NCI-H82 treated with DMSO at 0.1 percent for 48 hours (cell line): ENCODE measurements around the gene IFT172.
"Not testable (repeated sequence)": the region's sequence is repeated elsewhere in the genome, so short reads cannot be mapped to it uniquely, and the experiment has no call there.

Source experiments
- DNase-seq: peaks from one replicate; lab custom pipeline; 2025; ENCODE audit not compliant: unreplicated experiment; lab: John Stamatoyannopoulos, UW

The IFT172 gene

DNA sequence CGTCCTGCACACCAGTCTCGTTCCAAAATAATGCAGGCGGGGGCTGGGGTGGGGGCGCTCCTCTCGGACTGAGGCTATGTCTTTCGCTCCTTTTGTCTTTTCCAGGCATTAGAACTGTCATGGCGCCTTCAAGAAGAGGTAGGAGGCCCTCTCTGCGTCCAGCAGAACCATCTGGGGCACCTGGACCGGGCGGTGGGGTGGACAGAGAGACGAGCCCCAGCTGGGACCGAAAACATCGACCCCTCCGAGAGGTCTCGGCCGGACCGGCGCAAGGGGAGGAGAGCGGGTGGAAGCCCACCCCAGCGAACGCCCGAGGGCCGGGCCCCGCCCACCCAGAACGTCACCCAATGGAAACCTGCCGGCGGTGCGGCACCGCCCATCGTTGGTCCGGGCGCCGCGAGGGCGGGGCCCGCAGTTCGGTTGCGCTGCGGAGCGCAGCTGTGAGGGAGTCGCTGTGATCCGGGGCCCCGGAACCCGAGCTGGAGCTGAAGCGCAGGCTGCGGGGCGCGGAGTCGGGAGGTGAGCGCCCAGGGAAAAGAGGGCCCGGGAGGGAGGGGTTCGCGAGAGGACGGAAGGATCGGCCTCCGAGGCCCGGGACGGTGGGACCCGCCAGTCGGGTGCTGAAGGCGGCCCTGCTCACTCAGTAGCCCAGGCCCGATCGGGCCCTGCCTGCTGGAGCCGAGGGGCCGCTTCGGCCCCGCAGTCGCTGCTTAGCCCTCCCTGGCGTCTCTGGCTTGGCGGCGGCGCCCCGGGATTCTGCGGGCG, 61.1 kb downstream of the IFT172 start, which contains the start of gene NRBP1:
TSS of gene NRBP1 (plus strand) at position 419 of the 765 bp plus-strand sequence. CDS start 4,643 bp downstream, outside the sequence.
- DNase-seq: peak; percentile 89

DNA sequence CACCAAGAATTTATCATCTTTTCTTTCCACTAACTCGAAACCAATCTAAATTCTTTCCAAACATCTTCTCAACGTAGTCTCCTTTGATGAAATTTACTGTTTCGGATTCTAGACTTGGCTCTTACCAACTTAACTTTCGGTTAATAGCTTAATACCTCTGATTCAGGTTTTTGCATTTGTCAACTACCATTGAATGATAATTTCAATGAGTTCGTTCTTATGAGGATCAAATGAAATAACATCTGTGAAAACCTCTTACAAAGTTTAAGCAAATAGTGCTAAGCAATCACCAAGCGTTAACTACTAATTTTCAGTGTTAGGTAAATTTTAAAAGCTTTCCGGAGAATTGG, 61.7 kb downstream of the IFT172 start:
- no peak for DNase-seq

DNA sequence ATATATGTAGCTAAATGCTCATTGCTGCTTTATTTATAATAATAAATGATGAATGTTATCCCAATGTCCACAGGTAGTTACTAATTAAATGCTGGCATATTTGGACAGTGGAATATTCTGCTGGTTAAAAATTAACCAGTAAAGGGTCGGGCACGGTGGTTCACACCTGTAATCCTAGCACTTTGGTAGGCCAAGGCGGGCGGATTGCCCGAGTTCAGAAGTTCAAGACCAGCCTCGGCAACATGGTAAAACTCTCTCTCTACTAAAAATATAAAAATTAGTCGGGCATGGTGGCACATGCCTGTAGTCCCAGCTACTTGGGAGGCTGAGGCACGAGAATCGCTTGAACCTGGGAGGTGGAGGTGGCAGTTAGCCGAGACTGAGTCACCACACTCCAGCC, 64.5 kb downstream of the IFT172 start:
- DNase-seq: not testable (repeated sequence)

DNA sequence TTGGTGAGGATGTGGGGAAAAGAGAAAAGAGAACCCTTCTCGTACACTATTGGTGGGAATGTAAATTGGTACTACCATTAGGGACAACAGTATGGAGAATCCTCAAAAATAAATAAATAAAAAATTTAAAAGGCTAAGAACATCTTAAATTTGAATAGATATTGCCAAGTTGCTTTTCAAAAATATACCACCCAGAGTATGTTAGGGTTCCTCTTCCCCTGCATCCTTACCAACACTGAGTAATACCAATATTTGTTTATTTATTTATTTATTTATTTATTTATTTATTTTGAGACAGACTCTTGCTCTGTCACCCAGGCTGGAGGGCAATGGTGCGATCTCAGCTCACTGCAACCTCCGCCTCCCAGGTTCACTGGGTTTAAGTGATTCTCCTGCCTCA, 66.6 kb downstream of the IFT172 start:
- DNase-seq: no peak

DNA sequence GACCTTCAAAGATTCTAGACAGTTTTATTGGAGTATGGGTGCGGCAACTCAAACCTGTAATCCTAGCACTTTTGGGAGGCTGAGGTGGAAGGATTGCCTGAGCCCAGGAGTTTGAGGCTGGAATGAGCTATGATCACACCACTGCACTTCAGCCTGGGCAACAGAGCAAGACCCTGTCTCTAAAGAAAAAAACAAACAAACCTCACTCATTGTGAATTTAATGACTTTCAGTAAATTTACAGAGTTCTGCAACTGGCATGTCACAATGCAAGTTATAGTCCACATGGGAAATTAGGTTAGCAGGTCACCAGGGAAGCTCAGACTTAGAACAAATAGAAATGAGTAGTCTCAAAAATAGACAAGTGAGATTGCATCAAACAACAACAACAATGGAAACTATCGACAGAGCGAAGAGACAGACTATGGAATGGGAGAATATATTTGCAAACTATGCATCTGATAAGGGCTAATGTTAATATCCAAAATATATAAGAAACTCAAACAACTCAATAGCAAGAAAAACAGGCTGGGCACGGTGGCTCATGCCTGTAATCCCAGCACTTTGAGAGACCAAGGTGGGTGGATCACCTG, 67.8 kb downstream of the IFT172 start:
- DNase-seq: no peak

DNA sequence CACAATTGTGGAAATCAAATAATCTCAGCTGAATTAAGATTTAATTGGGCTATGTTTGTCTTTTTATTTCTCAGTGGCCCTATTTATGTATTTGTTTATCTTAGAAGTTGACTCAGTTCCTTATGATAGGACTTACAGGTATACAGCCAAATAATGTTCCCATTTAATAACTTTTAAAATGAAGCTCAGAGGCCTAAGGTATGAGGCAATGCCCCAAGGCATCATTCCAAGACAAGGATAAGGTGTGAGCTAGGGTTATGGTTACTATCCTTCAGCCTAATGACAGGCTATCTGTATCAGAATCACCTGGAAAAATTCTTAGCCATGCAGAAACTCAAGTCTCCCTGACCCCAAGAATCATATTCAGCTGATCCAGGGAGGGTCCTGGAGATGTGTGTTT, 68.5 kb downstream of the IFT172 start:
- no peak for DNase-seq

DNA sequence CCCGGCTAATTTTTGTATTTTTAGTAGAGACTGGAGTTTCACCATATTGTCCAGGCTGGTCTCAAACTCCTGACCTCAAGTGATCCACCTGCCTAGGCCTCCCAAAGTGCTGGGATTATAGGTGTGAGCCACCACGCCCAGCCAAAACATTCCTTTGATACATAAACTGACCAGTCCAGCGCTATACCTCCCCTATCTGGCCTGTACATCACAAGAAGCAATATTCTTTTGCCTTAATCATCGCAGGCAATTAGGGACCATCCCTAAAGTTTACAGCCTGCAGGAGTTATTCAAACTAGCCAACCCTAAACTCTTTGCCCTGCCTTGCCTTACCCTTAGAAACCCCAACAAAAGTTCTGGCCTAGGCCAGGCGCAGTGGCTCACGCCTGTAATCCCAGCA, 73.4 kb downstream of the IFT172 start:
- no peak for DNase-seq

DNA sequence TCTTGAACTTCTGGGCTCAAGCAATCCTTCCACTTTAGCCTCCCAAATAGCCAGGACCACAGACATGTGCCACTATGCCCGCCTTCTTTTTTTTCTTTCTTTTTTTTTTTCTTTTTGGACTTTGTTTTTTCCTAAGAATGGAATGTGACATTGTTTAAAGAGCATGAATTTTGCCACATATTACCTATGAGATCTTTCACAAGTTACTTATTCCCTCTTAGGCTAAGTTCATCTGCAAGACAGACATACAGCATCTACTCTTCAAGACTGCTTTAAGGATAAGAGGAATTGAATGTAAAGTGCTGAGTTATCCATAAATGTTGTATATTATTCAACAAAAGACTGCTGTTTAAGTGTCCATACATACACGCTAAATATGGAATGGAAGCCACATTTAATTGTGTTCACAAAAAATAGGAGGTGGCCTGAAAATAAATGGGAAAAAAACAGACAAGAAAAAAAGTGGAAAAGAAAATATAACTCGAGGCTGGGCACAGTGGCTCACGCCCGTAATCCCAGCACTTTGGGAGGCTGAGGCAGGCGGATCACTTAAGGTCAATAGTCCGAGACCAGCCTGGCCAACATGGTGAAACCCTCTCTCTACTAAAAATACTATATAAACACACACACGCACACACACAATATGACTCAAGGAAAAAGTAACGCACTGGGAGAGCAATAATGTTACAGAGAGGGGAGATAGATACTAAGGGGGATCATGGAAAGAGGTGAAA, 77.0 kb downstream of the IFT172 start:
- no peak for DNase-seq

DNA sequence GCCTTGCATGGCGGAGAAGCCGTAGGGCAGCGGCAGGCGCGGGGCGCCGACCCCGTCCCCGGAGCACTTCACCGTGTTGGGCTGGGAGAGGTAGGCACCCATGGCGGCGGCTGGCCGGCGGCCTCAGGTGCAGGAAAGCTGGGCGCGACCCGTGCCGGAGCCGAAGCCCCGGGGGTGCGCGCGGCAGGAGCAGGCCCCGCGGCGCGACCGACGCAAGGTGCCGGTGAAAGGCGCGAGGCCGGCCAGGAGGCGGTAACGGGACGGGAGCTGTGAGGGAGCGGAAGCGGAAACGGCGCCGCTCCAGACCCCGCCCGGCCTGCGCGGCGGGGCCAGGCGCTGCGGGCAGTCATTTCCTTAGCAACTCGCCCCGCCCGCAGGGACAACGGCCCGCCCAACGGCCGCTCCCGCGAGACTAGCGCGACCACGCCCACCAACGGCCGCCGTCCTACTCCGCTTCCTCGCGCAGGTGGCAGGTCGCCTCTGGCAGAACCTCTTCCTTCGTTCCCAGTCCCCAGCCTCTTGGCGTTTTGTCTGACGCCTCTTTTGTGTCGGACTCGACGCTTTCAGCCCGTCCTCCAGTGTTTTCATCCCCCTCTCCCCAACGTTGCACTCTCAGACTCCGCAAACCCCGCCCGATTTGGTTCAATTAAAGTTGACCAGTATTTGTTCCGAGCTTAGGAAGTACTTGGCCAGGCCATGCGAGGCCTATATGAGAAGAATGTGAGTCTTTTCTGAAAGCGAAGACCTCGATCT, 80.0 kb downstream of the IFT172 start, which contains the start of gene PPM1G:
TSS of gene PPM1G (minus strand) at position 271 of the 753 bp plus-strand sequence. CDS start at position 102, 169 bp downstream.
- peak; percentile 83 for DNase-seq

DNA sequence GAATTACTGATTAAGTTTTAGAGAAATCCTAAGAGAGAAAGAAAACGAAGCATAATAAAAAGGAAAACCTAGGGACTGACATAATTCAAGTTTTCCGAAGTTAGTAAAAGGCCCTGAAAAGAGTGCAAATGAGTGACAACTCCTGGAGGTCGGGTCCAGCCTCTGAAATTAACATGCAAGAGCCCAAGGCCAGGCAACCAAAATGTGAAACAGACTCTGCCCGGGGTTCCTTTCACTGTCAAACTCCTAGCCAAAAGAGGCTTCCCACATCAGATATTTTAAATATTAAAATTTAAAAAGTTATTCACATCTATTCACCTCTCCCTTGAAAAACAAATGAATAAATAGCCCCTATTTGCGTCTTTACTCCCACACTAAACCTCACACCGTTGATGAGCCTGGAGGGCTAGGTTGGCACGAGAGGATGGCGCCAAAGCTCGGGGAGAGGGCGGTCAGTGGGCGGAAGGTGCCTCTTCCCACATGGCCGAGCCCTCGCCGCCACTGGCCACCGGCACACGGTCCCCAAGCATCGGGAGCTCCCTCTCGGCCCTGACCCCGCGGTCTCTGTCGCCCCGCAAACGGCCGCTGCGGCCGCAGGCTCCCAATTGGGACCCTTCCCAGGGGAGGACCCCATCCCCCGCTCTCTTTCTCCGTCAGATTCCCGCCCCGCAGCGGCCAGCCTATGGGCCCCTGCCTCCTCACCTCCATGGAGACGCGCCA, 80.8 kb downstream of the IFT172 start:
- no peak for DNase-seq

DNA sequence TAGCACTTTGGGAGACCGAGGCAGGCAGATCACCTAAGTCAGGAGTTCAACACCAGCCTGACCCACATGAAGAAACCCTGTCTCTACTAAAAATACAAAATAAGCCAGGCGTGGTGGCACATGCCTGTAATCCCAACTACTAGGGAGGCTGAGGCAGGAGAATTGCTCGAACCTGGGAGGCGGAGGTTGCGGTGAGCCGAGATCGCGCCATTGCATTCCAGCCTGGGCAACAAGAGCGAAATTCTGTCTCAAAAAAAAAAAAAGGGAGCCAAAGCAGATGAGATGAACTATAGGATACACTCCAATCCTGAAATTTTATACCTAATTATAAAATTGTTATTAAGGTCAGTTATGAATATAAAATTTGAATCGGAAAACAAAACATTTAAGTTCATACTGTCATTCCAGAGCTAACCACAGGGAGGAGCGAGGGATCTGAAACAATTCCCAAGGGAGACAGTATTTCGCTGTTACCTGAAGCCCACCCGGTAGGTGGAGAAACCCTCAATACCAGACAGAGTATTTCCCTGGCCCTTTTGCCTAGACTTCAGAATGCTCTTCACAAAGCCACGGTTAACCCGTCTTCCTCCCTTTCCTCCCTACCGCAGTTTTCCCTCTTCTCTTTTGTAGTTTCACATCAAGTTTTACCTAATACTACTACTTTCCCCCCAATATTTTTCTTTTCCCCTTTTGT, 81.6 kb downstream of the IFT172 start:
- peak; percentile 72 for DNase-seq

DNA sequence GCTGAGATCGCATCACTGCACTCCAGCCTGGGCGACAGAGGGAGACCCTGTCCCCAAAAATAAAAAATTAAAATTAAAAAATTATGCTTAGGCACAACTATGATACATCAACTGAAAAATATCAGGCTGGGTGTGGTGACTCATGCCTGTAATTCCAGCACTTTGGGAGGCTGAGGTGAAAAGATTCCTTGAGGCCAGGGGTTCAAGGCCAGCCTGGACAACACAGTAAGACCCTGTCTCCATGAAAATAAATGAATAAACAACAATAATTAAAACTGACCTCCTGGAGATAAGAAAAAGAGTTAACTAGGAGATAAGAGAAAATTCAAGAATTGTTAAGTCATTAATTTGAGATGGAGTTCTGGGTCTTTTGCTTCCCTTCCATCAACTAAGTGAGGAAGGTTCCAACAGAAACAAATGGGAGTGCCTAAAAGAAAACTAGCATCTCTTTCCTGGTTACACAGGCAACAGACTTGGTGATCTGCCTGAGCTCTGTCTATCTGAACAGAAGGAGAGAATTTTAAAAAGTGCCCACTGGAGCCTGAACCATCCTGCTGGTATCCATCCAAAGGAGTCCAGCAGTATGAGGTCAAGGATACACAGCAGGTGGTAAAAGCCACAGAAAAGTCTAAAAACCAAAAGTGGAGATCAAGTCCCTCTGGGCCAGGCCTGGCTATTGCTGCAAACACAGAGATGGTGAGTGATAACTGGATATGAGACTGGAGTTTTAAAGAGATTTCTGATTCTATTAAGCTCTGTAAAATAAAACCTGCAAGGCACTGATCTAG, 89.0 kb downstream of the IFT172 start:
- no peak for DNase-seq

DNA sequence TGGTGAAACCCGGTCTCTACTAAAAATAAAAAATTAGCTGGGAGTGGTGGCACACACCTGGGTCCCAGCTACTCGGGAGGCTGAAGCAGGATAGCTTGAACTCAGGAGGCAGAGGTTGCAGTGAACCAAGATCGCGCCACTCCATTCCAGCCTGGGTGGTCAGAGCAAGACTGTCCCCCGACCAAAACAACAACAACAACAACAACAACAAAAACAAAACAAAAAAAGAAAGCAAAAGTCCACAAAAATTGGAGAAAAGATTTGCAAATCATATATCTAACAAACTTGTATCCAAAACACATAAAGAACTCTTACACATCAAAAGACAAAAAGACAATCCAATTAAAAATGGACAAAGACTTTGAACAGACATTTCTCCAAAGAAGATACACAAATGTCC, 90.6 kb downstream of the IFT172 start:
- DNase-seq: no peak
